GM18502 (cell line): ENCODE data around the gene VEZT.

ENCODE experiments used
- ATAC-seq: cut with Tn5 transposase; IDR thresholded peaks from one replicate; pipeline ENCODE4 v1.9.1; 2021; ENCODE audit warnings: mild to moderate bottlenecking; ENCODE audit not compliant: unreplicated experiment, poor library complexity

VEZT gene

GRCh38 chr12:95248095-95248494, 30.5 kb downstream of the VEZT start:
- no peak for ATAC-seq

- ATAC-seq = no peak
Measured at GRCh38 chr12:95248604-95249360, 31.2 kb downstream of the VEZT start.

GRCh38 chr12:95253386-95253785, 35.8 kb downstream of the VEZT start:
- ATAC-seq = no peak

- ATAC-seq = no peak
Measured at GRCh38 chr12:95257541-95257940, 39.9 kb downstream of the VEZT start.

- no peak for ATAC-seq
Measured at GRCh38 chr12:95258151-95258550, 40.5 kb downstream of the VEZT start.

- no peak for ATAC-seq
Measured at GRCh38 chr12:95258803-95259202, 41.2 kb downstream of the VEZT start.

- ATAC-seq = no peak
Measured at GRCh38 chr12:95259368-95259767, 41.8 kb downstream of the VEZT start.

GRCh38 chr12:95261109-95261508, 43.5 kb downstream of the VEZT start:
- ATAC-seq = no peak

- ATAC-seq = no peak
Measured at GRCh38 chr12:95262808-95263207, 45.2 kb downstream of the VEZT start.

- no peak for ATAC-seq
Measured at GRCh38 chr12:95265765-95266164, 48.2 kb downstream of the VEZT start.

GRCh38 chr12:95266254-95266653, 48.6 kb downstream of the VEZT start:
- ATAC-seq = no peak

GRCh38 chr12:95269892-95270291, 52.3 kb downstream of the VEZT start:
- no peak for ATAC-seq

GRCh38 chr12:95271465-95271864, 53.9 kb downstream of the VEZT start:
- ATAC-seq = no peak

GRCh38 chr12:95277139-95277538, 59.5 kb downstream of the VEZT start:
- no peak for ATAC-seq

GRCh38 chr12:95279856-95280255, 62.2 kb downstream of the VEZT start:
- no peak for ATAC-seq

- ATAC-seq = no peak
Measured at GRCh38 chr12:95282266-95282665, 64.7 kb downstream of the VEZT start.

GRCh38 chr12:95283371-95283770, 65.8 kb downstream of the VEZT start:
- ATAC-seq = no peak

GRCh38 chr12:95286713-95287112, 69.1 kb downstream of the VEZT start:
- ATAC-seq = no peak

GRCh38 chr12:95291501-95291900, 73.9 kb downstream of the VEZT start:
- ATAC-seq = no peak

- no peak for ATAC-seq
Measured at GRCh38 chr12:95298916-95299315, 81.3 kb downstream of the VEZT start.

- ATAC-seq = no peak
Measured at GRCh38 chr12:95300286-95300685, 82.7 kb downstream of the VEZT start.

GRCh38 chr12:95303476-95303875, 85.9 kb downstream of the VEZT start:
- no peak for ATAC-seq
